ENCODE data around the gene DTNB.

Gene DTNB

GRCh38 chr2:25673300-25674076 is at the start of gene DTNB:
DTNB (minus strand) TSS chr2:25673577; CDS start chr2:25652660, 20,917 bp downstream.
- DNase-seq (ENCODE audit: low read depth): no peak

DNA sequence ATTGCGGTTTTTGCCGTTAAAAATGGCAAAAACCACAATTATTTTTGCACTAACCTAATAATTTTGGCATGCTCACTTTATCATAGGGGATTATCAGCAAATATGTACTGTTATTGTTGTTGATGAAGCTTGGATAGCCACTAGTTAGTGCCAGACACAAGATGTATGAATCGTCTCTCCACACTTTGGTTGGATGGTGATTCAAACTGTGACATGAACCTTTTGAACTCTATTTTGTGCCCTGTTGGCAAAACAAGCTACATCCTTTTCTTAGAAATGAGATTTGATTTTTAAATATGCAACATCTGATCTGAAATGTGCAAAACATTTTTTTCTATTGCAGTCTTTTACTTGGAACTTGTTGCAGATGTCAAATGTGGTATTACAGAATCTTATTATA is 48.8 kb upstream of the DTNB start:
- DNase-seq (ENCODE audit: low read depth): no peak
- no peak for TF ChIP-seq CTCF (conservative IDR thresholded peaks at IDR 0.05; ENCODE audit: low read depth, low read length)

More at GRCh38 chr2:25673300-25674076, at the start of gene DTNB:
- TF ChIP-seq CTCF (conservative IDR thresholded peaks at IDR 0.05; ENCODE audit: low read depth, low read length): no peak
- peak within 1 kb of the TSS; percentile 64 for H3K4me3 ChIP-seq (ENCODE audit: low read length)

DNA sequence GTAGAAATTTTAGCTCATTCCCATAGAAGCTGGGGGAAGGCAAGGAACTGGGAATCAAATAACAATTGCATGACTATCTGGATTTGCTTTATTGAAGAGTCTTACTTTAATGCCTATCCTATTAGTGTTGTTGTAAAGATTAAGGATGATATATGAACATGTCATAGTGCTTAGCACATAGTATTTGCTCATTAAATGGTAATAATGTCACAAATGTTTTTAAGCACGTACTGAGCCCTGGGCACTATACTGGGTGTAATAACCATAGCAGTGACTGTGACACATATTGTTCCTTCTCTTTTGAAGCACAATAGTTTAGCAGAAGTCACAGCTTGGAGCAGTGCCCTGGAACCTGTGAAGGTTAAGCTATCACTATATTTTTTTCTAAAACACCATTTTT is 47.2 kb upstream of the DTNB start:
- no peak overlapping the region for H3K4me3 ChIP-seq (ENCODE audit: low read length)
- DNase-seq (ENCODE audit: low read depth): no peak
- no peak for TF ChIP-seq CTCF (conservative IDR thresholded peaks at IDR 0.05; ENCODE audit: low read depth, low read length)

More for the DNA sequence above, 48.8 kb upstream of the DTNB start:
- no peak overlapping the region for H3K4me3 ChIP-seq (ENCODE audit: low read length)

DNA sequence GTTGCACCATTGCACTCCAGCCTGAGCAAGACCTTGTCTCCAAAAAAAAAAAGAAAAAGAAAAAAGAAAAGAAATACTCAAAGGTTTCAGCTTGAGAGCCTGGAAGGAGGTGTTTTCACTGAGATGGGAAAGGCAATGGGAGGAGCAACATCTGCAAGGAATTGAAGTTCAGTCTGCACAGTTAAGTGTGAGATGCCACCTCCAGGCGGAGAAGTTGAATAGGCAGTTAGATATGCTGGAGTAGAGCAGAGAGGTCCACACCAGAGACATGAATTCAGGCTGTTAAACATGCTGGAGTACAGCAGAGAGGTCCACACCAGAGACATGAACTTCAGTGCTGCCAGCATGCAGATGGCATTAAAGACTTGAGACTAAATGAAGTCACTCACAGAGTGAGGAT is 41.4 kb upstream of the DTNB start:
- no peak for DNase-seq (ENCODE audit: low read depth)
- H3K4me3 ChIP-seq (ENCODE audit: low read length): no peak overlapping the region
- TF ChIP-seq CTCF (conservative IDR thresholded peaks at IDR 0.05; ENCODE audit: low read depth, low read length): peak; percentile 14

DNA sequence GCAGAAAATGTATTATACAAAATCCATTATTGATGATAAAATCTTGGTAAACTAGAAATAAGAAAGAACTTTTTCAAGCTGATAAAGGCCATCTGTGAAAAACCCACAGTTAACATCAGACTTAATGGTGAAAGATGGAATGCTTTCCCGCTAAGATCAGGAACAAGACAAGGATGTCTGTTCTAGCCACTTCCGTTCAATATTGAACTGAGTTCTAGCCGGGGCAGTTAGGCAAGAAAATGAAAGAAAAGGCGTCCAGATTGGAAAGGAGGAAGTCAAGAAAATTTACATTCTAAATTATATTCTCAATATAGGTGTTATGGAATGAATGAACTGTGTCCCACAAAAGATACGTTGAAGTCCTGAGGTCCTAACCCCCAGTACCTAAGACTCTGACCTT is 39.1 kb upstream of the DTNB start:
- DNase-seq (ENCODE audit: low read depth): no peak
- TF ChIP-seq CTCF (conservative IDR thresholded peaks at IDR 0.05; ENCODE audit: low read depth, low read length): no peak
- H3K4me3 ChIP-seq (ENCODE audit: low read length): no peak overlapping the region

DNA sequence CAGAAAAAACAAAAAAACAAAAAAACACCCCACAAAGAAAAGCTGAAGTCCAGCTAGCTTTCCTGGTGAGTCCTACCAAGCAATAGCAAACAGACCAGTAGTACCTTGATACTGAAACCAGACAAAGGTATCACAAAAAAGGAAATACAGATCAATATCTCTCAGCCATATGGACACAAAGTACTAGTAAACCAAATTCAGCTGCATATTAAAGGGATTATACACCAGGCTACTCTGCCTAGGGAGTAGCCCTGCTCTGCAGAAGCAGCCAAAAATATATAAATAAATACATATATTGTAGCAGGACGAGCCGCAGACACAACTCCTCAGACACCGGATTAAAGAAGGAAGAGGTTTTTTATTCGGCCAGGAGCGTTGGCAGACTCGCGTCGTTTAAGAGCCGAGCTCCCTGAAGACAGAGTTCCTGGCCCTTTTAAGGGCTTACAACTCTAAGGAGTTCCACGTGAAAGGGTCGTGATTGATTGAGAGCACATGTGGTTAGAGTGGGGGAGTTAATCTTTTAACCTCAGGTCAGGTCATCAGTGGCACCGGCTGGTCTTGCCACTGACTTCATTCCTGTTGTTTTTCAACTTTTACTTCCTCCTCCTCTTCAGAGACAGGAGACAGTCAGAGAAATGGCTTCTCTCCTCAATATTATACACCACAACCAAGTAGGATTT is 38.4 kb upstream of the DTNB start:
- TF ChIP-seq CTCF (conservative IDR thresholded peaks at IDR 0.05; ENCODE audit: low read depth, low read length): no peak
- peak overlapping the region; percentile 21 for H3K4me3 ChIP-seq (ENCODE audit: low read length)
- peak; percentile 34 for DNase-seq (ENCODE audit: low read depth)

GRCh38 chr2:25710750-25711149 is 37.4 kb upstream of the DTNB start:
- DNase-seq (ENCODE audit: low read depth): no peak
- no peak overlapping the region for H3K4me3 ChIP-seq (ENCODE audit: low read length)
- no peak for TF ChIP-seq CTCF (conservative IDR thresholded peaks at IDR 0.05; ENCODE audit: low read depth, low read length)
